Measurements from ENCODE around the gene SH3BP1.

SH3BP1 gene

DNA sequence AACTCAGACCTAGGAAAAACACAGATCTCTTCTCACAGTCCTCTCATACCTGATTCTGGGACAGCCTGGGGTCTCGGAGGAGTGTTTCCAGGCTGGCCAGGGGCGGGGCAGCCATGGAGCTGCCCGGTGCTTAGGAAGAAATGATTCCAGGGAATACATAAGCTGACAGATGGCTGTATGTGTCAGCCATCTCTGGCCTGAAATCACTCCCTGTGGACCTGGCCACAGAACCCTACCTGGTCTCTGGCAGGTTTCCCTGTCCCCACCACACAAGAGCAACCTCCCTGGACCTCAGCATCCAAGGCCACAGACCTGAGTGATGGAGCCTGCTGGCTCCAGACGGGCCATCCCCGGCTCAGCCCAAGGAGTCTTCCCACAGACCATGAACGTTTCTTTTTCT, 20.8 kb upstream of the SH3BP1 start:
- H4K20me1 ChIP-seq (ENCODE audit: control insufficient read depth, insufficient read depth, low read depth, low read length) = no peaks in the 10 kb centered on the region
- peak overlapping the region; percentile 70 for H3K4me3 ChIP-seq (ENCODE audit: low read length)
- H3F3A ChIP-seq (ENCODE audit: control insufficient read depth, insufficient read depth) = peaks cover 6% of the 10 kb centered on the region; the same call in 1 of the 2 replicates
- H3K4me1 ChIP-seq (ENCODE audit: control insufficient read depth, low read length) = peaks cover 46% of the 10 kb centered on the region
- peak overlapping the region; percentile 94 for H3K27ac ChIP-seq (ENCODE audit: low read depth, low read length)
- H3K4me2 ChIP-seq (ENCODE audit: low read length) = peak overlapping the region; percentile 94
- peaks cover 19% of the 10 kb centered on the region for H3K79me2 ChIP-seq (ENCODE audit: control insufficient read depth, low read length)
- H3K9me3 ChIP-seq (ENCODE audit: control insufficient read depth, insufficient read depth, low read length) = no peaks in the 10 kb centered on the region
- H3K36me3 ChIP-seq (ENCODE audit: control insufficient read depth, low read length) = peaks cover 83% of the 10 kb centered on the region
- H3K27me3 ChIP-seq (ENCODE audit: control insufficient read depth, low read length) = no peaks in the 10 kb centered on the region
- TF ChIP-seq EZH2phosphoT487 (IDR thresholded peaks at IDR 0.05; ENCODE audit: borderline replicate concordance, low read length) = no peak
- TF ChIP-seq, protein P1, sequence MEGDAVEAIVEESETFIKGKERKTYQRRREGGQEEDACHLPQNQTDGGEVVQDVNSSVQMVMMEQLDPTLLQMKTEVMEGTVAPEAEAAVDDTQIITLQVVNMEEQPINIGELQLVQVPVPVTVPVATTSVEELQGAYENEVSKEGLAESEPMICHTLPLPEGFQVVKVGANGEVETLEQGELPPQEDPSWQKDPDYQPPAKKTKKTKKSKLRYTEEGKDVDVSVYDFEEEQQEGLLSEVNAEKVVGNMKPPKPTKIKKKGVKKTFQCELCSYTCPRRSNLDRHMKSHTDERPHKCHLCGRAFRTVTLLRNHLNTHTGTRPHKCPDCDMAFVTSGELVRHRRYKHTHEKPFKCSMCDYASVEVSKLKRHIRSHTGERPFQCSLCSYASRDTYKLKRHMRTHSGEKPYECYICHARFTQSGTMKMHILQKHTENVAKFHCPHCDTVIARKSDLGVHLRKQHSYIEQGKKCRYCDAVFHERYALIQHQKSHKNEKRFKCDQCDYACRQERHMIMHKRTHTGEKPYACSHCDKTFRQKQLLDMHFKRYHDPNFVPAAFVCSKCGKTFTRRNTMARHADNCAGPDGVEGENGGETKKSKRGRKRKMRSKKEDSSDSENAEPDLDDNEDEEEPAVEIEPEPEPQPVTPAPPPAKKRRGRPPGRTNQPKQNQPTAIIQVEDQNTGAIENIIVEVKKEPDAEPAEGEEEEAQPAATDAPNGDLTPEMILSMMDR (IDR thresholded peaks at IDR 0.05; ENCODE audit: low read depth, low read length, poor library complexity, severe bottlenecking) = no peak
- no peaks in the 10 kb centered on the region for H3K9me2 ChIP-seq (replicated peaks; ENCODE audit: control insufficient read depth, low read length)

GRCh38 chr22:37619991-37620390, 19.5 kb upstream of the SH3BP1 start:
- H3K27me3 ChIP-seq (ENCODE audit: control insufficient read depth, low read length) = no peaks in the 10 kb centered on the region
- no peak overlapping the region for H3K4me3 ChIP-seq (ENCODE audit: low read length)
- TF ChIP-seq, protein P1 (IDR thresholded peaks at IDR 0.05; ENCODE audit: low read depth, low read length, poor library complexity, severe bottlenecking) = no peak
- no peak for TF ChIP-seq EZH2phosphoT487 (IDR thresholded peaks at IDR 0.05; ENCODE audit: borderline replicate concordance, low read length)
- H3K79me2 ChIP-seq (ENCODE audit: control insufficient read depth, low read length) = peaks cover 14% of the 10 kb centered on the region
- no peak overlapping the region for H3K27ac ChIP-seq (ENCODE audit: low read depth, low read length)
- H3K4me1 ChIP-seq (ENCODE audit: control insufficient read depth, low read length) = peaks cover 51% of the 10 kb centered on the region
- no peaks in the 10 kb centered on the region for H3K9me3 ChIP-seq (ENCODE audit: control insufficient read depth, insufficient read depth, low read length)
- H3K9me2 ChIP-seq (replicated peaks; ENCODE audit: control insufficient read depth, low read length) = no peaks in the 10 kb centered on the region
- no peak overlapping the region for H3K4me2 ChIP-seq (ENCODE audit: low read length)
- H3K36me3 ChIP-seq (ENCODE audit: control insufficient read depth, low read length) = peaks cover 82% of the 10 kb centered on the region
- H3F3A ChIP-seq (ENCODE audit: control insufficient read depth, insufficient read depth) = peaks cover 6% of the 10 kb centered on the region; the same call in 1 of the 2 replicates
- no peaks in the 10 kb centered on the region for H4K20me1 ChIP-seq (ENCODE audit: control insufficient read depth, insufficient read depth, low read depth, low read length)

GRCh38 chr22:37621352-37621860, 18.1 kb upstream of the SH3BP1 start:
- H3K4me3 ChIP-seq (ENCODE audit: low read length) = no peak overlapping the region
- no peaks in the 10 kb centered on the region for H3K27me3 ChIP-seq (ENCODE audit: control insufficient read depth, low read length)
- peaks cover 6% of the 10 kb centered on the region; the same call in 1 of the 2 replicates for H3F3A ChIP-seq (ENCODE audit: control insufficient read depth, insufficient read depth)
- H3K79me2 ChIP-seq (ENCODE audit: control insufficient read depth, low read length) = peaks cover 14% of the 10 kb centered on the region
- TF ChIP-seq EZH2phosphoT487 (IDR thresholded peaks at IDR 0.05; ENCODE audit: borderline replicate concordance, low read length) = no peak
- TF ChIP-seq, protein P1 (IDR thresholded peaks at IDR 0.05; ENCODE audit: low read depth, low read length, poor library complexity, severe bottlenecking) = no peak
- no peak overlapping the region for H3K27ac ChIP-seq (ENCODE audit: low read depth, low read length)
- peaks cover 91% of the 10 kb centered on the region for H3K36me3 ChIP-seq (ENCODE audit: control insufficient read depth, low read length)
- no peaks in the 10 kb centered on the region for H3K9me3 ChIP-seq (ENCODE audit: control insufficient read depth, insufficient read depth, low read length)
- H3K9me2 ChIP-seq (replicated peaks; ENCODE audit: control insufficient read depth, low read length) = no peaks in the 10 kb centered on the region
- H4K20me1 ChIP-seq (ENCODE audit: control insufficient read depth, insufficient read depth, low read depth, low read length) = no peaks in the 10 kb centered on the region
- H3K4me1 ChIP-seq (ENCODE audit: control insufficient read depth, low read length) = peaks cover 57% of the 10 kb centered on the region
- H3K4me2 ChIP-seq (ENCODE audit: low read length) = no peak overlapping the region
